Activated CD4-positive, alpha-beta T cell treated with anti-CD3 and anti-CD28 coated beads, Interleukin-2, Interleukin-4, amounts not matched to agents 100 ng/mL and 50 ng/mL, durations not matched to agents 16 hours and 8 hours (primary cell): ENCODE data around the gene GRIA2.

Experiments
- DNase-seq: peaks from one replicate; pipeline ENCODE4 v3.0.0-alpha.2; 2020; ENCODE audit warnings: low spot score

The GRIA2 gene

GRCh38 chr4:157265281-157265680 is 44.8 kb downstream of the GRIA2 start:
- no peak for DNase-seq

- no peak for DNase-seq
These were observed 49.6 kb downstream of the GRIA2 start for GRCh38 chr4:157270108-157270507.

GRCh38 chr4:157270552-157270951 is 50.0 kb downstream of the GRIA2 start:
- DNase-seq = no peak

- no peak for DNase-seq
These were observed 50.8 kb downstream of the GRIA2 start for GRCh38 chr4:157271166-157271869.

- no peak for DNase-seq
These were observed 60.1 kb downstream of the GRIA2 start for GRCh38 chr4:157280673-157281072.

- DNase-seq = no peak
These were observed 61.5 kb downstream of the GRIA2 start for GRCh38 chr4:157282019-157282418.

GRCh38 chr4:157287445-157287844 is 66.9 kb downstream of the GRIA2 start:
- peak; percentile 9 for DNase-seq

- no peak for DNase-seq
These were observed 70.1 kb downstream of the GRIA2 start for GRCh38 chr4:157290622-157291021.

GRCh38 chr4:157291071-157291470 is 70.5 kb downstream of the GRIA2 start:
- no peak for DNase-seq

- no peak for DNase-seq
These were observed 73.1 kb downstream of the GRIA2 start for GRCh38 chr4:157293673-157294072.

GRCh38 chr4:157294575-157294974 is 74.0 kb downstream of the GRIA2 start:
- DNase-seq = no peak

GRCh38 chr4:157300701-157301100 is 80.2 kb downstream of the GRIA2 start:
- no peak for DNase-seq

GRCh38 chr4:157303471-157303960 is 83.0 kb downstream of the GRIA2 start:
- no peak for DNase-seq

- no peak for DNase-seq
These were observed 84.2 kb downstream of the GRIA2 start for GRCh38 chr4:157304769-157305168.

GRCh38 chr4:157312702-157313101 is 92.2 kb downstream of the GRIA2 start:
- DNase-seq = no peak

GRCh38 chr4:157314906-157315305 is 94.4 kb downstream of the GRIA2 start:
- DNase-seq = no peak

GRCh38 chr4:157315968-157316367 is 95.4 kb downstream of the GRIA2 start:
- no peak for DNase-seq

- DNase-seq = no peak
These were observed 99.6 kb downstream of the GRIA2 start for GRCh38 chr4:157320092-157320491.

- DNase-seq = no peak
These were observed 107.1 kb downstream of the GRIA2 start for GRCh38 chr4:157327666-157328065.

- DNase-seq = no peak
These were observed 137.4 kb downstream of the GRIA2 start for GRCh38 chr4:157357887-157358286.

GRCh38 chr4:157358439-157358838 is 137.9 kb downstream of the GRIA2 start:
- no peak for DNase-seq

GRCh38 chr4:157358851-157359250 is 138.3 kb downstream of the GRIA2 start:
- no peak for DNase-seq

- DNase-seq = no peak
These were observed 142.8 kb downstream of the GRIA2 start for GRCh38 chr4:157363360-157363759.

GRCh38 chr4:157372154-157372553 is 151.6 kb downstream of the GRIA2 start:
- no peak for DNase-seq
